ENCODE measurements around the gene RHOBTB3.

Gene RHOBTB3

GRCh38 chr5:95715799-95716461 lies 15.2 kb upstream of the RHOBTB3 start:
- DNase-seq (ENCODE audit: low read depth) = no peak
- H3K4me3 ChIP-seq (ENCODE audit: low read depth, low read length) = no peak overlapping the region
- TF ChIP-seq MAX (IDR thresholded peaks at IDR 0.05; ENCODE audit: low read depth, low read length) (no peak), POLR2A (IDR thresholded peaks at IDR 0.05; ENCODE audit: extremely low read depth, insufficient read length) (no peak), MYC (IDR thresholded peaks at IDR 0.05; ENCODE audit: low read depth, low read length) (no peak)
- TF ChIP-seq, protein P1, sequence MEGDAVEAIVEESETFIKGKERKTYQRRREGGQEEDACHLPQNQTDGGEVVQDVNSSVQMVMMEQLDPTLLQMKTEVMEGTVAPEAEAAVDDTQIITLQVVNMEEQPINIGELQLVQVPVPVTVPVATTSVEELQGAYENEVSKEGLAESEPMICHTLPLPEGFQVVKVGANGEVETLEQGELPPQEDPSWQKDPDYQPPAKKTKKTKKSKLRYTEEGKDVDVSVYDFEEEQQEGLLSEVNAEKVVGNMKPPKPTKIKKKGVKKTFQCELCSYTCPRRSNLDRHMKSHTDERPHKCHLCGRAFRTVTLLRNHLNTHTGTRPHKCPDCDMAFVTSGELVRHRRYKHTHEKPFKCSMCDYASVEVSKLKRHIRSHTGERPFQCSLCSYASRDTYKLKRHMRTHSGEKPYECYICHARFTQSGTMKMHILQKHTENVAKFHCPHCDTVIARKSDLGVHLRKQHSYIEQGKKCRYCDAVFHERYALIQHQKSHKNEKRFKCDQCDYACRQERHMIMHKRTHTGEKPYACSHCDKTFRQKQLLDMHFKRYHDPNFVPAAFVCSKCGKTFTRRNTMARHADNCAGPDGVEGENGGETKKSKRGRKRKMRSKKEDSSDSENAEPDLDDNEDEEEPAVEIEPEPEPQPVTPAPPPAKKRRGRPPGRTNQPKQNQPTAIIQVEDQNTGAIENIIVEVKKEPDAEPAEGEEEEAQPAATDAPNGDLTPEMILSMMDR (IDR thresholded peaks at IDR 0.05; ENCODE audit: low read depth, low read length) = no peak

- TF ChIP-seq, protein P1 (IDR thresholded peaks at IDR 0.05; ENCODE audit: low read depth, low read length) = no peak
- TF ChIP-seq MYC (IDR thresholded peaks at IDR 0.05; ENCODE audit: low read depth, low read length) (no peak), MAX (IDR thresholded peaks at IDR 0.05; ENCODE audit: low read depth, low read length) (no peak), POLR2A (IDR thresholded peaks at IDR 0.05; ENCODE audit: extremely low read depth, insufficient read length) (no peak)
- no peak overlapping the region for H3K4me3 ChIP-seq (ENCODE audit: low read depth, low read length)
- DNase-seq (ENCODE audit: low read depth) = no peak
Measured at GRCh38 chr5:95717439-95717838, 13.7 kb upstream of the RHOBTB3 start.

DNA sequence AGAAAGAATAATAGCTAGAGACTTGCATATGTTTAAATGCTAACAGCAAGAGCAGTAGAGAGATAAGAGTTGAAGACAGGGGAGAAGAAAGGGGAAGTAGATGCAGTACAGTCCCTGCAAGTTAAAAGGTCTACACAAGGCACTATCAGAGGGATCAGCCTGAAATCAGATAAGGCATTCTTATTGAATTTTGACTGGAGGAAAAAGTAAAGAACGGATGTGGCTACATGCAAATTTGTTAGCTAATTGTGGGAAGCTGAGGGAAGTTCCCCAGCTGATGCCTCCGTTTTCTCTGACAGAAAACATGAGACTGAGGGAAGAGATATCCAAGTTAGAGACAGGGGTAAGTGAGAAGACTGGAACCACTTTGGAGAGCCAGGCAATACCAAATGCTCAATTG lies 12.9 kb upstream of the RHOBTB3 start:
- peak; percentile 94 for DNase-seq (ENCODE audit: low read depth)
- H3K4me3 ChIP-seq (ENCODE audit: low read depth, low read length) = peak overlapping the region; percentile 14
- TF ChIP-seq MYC (IDR thresholded peaks at IDR 0.05; ENCODE audit: low read depth, low read length) = no peak
- peak; percentile 24; the same call in 1 of the 2 replicates for TF ChIP-seq MAX (IDR thresholded peaks at IDR 0.05; ENCODE audit: low read depth, low read length)
- no peak for TF ChIP-seq POLR2A (IDR thresholded peaks at IDR 0.05; ENCODE audit: extremely low read depth, insufficient read length)
- TF ChIP-seq, protein P1 (IDR thresholded peaks at IDR 0.05; ENCODE audit: low read depth, low read length) = no peak

DNA sequence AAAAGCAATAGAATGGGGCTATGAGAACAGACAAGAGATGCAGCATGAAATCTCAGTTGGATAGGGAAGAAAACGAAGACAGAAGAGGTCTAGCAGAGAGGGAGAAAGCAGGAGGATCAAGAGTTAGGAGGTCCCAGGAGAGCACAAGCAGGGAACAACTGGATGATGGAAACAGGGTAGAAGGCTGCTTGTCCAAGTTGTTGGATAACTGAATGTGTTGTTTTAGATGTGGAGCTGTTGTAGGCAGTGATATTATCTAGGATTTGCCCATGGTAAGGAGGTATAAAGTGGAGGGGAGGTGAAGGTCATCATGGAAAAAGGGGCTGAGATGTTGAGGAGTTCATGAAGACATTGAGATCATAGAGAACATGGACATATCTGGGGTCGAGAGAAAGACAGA lies 12.4 kb upstream of the RHOBTB3 start:
- TF ChIP-seq, protein P1 (IDR thresholded peaks at IDR 0.05; ENCODE audit: low read depth, low read length) = no peak
- TF ChIP-seq MAX (IDR thresholded peaks at IDR 0.05; ENCODE audit: low read depth, low read length) (no peak), POLR2A (IDR thresholded peaks at IDR 0.05; ENCODE audit: extremely low read depth, insufficient read length) (no peak), MYC (IDR thresholded peaks at IDR 0.05; ENCODE audit: low read depth, low read length) (no peak)
- DNase-seq (ENCODE audit: low read depth) = no peak
- peak overlapping the region; percentile 14 for H3K4me3 ChIP-seq (ENCODE audit: low read depth, low read length)

DNA sequence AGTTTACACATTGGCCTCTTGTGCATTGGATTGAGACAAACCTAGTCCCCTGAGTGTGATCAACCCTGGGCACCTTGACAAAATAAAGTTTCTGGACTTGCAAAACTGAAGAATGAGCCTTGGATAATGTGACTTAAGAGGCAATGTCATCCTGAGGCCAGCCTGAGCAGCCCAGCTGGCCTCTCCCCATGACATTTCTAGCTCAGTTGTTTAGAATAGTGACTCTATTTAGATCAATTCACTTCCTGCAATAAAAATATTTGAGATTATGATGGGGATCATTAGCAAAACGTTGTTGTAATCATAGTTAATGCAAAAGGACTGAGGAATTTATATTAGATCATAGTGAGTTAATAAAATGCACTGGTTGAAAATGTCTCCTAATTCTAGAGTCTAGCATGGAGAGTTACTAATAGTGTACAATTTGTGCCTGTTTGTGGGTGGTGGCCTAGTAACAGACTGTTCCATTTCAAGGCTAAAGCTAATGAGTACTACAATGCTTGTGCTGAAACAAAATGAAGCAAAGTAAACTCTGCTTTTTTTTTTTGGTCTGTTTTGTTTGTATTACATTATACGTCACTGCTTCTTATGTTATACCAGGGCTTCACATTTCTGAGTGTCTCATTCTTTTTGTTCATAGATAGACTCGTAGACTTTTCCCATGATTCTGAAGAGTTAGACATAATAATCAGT lies 10.9 kb upstream of the RHOBTB3 start:
- H3K4me3 ChIP-seq (ENCODE audit: low read depth, low read length) = no peak overlapping the region
- no peak for DNase-seq (ENCODE audit: low read depth)
- TF ChIP-seq POLR2A (IDR thresholded peaks at IDR 0.05; ENCODE audit: extremely low read depth, insufficient read length) (no peak), MYC (IDR thresholded peaks at IDR 0.05; ENCODE audit: low read depth, low read length) (no peak), MAX (IDR thresholded peaks at IDR 0.05; ENCODE audit: low read depth, low read length) (no peak)
- TF ChIP-seq, protein P1 (IDR thresholded peaks at IDR 0.05; ENCODE audit: low read depth, low read length) = no peak

All from NB4 (cell line).